ENCODE measurements around the gene TMEM80. TPM values are rescaled to one million over a fixed set of nuclear protein-coding genes. Genes with fewer than 3 reads are reported as not detected.
"Not testable (repeated sequence)": the region's sequence is repeated elsewhere in the genome, so short reads cannot be mapped to it uniquely, and the experiment has no call there.

The TMEM80 gene
- total and polyA plus RNA-seq, 2 of the 4 experiments (the other 2 are of a cell fraction) = 5.6 to 21.7 TPM

- Histone ChIP-seq H3K4me2 (ENCODE audit: low read depth, low read length) (no peak overlapping the region), H4K5ac (ENCODE audit: low read depth, low read length) (no peak overlapping the region), H3K27ac (ENCODE audit: insufficient read depth, low read length) (no peak overlapping the region), H3K18ac (ENCODE audit: low read depth, low read length) (no peak overlapping the region), H2BK15ac (ENCODE audit: low read depth, low read length) (no peak overlapping the region), H4K91ac (ENCODE audit: insufficient read depth, low read depth, low read length) (no peak overlapping the region), H3K9ac (ENCODE audit: low read depth, low read length) (no peak overlapping the region), H3K14ac (replicated peaks; ENCODE audit: low read depth, low read length) (no peak overlapping the region), H3K23ac (ENCODE audit: low read depth, low read length) (no peak overlapping the region), H3K27me3 (ENCODE audit: control insufficient read depth, insufficient read depth, low read length) (no peaks in the 10 kb centered on the region), H4K20me1 (ENCODE audit: insufficient read depth, low read length) (no peaks in the 10 kb centered on the region), H2BK120ac (ENCODE audit: low read depth, low read length) (no peak overlapping the region), H3K36me3 (ENCODE audit: control insufficient read depth, insufficient read depth, low read length) (peaks cover 21% of the 10 kb centered on the region; the same call in 1 of the 2 replicates), H2BK5ac (ENCODE audit: low read depth, low read length, poor library complexity, severe bottlenecking) (no peak overlapping the region), H3K9me1 (ENCODE audit: insufficient read depth, low read length) (no peaks in the 10 kb centered on the region), H3K79me1 (ENCODE audit: low read depth in 1 of 2, low read length in 2 of 2) (no peaks in the 10 kb centered on the region; a peak in 1 of 4 replicates), H3K4ac (ENCODE audit: low read depth, low read length) (no peak overlapping the region), H3K4me1 (ENCODE audit: control insufficient read depth, insufficient read depth, low read length) (peaks cover 3% of the 10 kb centered on the region), H2AK9ac (replicated peaks; ENCODE audit: low read depth, low read length, poor library complexity) (no peak overlapping the region), H2AFZ (replicated peaks; ENCODE audit: low read length, poor library complexity) (no peak overlapping the region), H3K9me3 (ENCODE audit: control insufficient read depth, insufficient read depth, low read length) (no peaks in the 10 kb centered on the region), H2AK5ac (ENCODE audit: low read depth, low read length) (no peak overlapping the region), H2BK20ac (ENCODE audit: low read depth, low read length) (no peak overlapping the region), H3K4me3 (ENCODE audit: insufficient read depth, low read depth, low read length) (no peak overlapping the region), H3K56ac (ENCODE audit: extremely low read depth, insufficient read depth, low read length) (no peak overlapping the region), H4K8ac (ENCODE audit: low read depth in 2 of 2, low read length in 2 of 2) (no peak overlapping the region)
- no peak for TF ChIP-seq BHLHE40 (IDR thresholded peaks at IDR 0.05; ENCODE audit: low read depth, low read length)
- no peak for TF ChIP-seq MXI1 (IDR thresholded peaks at IDR 0.05; ENCODE audit: borderline replicate concordance, low read depth, low read length)
- no peak for TF ChIP-seq SMC3 (IDR thresholded peaks at IDR 0.05; ENCODE audit: low read depth, low read length)
- TF ChIP-seq USF2 (IDR thresholded peaks at IDR 0.05; ENCODE audit: low read depth, low read length) = no peak
- no peak for TF ChIP-seq RAD21 (IDR thresholded peaks at IDR 0.05; ENCODE audit: low read length)
- TF ChIP-seq MAZ (IDR thresholded peaks at IDR 0.05; ENCODE audit: borderline replicate concordance, low read depth, low read length) = no peak
- TF ChIP-seq CEBPB (IDR thresholded peaks at IDR 0.05; ENCODE audit: low read depth, low read length) = no peak
- DNase-seq = peak; percentile 40
- dilution Hi-C loops (cut with HindIII; ENCODE audit: low sequenced_read_pairs, unreplicated experiment) (no loop called here), in situ Hi-C loops (cut with MboI; ENCODE audit: low sequenced_read_pairs) (no loop called here), intact Hi-C loops (cut with micrococcal nuclease) (no loop called here)
- ChIA-PET POLR2A (ENCODE audit: unreplicated experiment) (no interaction called here), CTCF (interaction anchor here (0.6 kb wide), 1 partner anchor 82 kb away, joined by 5 read pairs; no protein-coding TSS in a partner anchor)
- no TSS peak for BruUV-seq (replicated peaks)
- WGBS, 2 experiments (ENCODE audit: extremely low coverage in 2 of 2, insufficient read length in 1 of 2) = 80% methylated on average over 1 of the region's 10 CpGs; no CpG with 5 or more reads in 1 of the 2 experiments
- ATAC-seq (ENCODE audit: low read depth) = peak; percentile 64
These were observed 45.1 kb upstream of the TMEM80 start for GRCh38 chr11:650482-650881.

DNA sequence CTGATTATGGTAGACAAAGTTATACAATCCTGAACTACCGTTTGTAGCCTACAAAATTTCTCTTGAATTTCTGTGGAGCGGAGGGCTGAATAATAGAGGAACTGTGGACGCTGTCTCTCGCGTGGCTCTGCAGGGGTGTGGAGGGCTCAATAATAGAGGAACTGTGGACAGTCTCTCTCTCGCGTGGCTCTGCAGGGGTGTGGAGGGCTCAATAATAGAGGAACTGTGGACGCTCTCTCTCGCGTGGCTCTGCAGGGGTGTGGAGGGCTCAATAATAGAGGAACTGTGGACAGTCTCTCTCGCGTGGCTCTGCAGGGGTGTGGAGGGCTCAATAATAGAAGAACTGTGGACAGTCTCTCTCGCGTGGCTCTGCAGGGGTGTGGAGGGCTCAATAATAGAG lies 42.5 kb upstream of the TMEM80 start:
- H3K4me2 ChIP-seq (ENCODE audit: low read depth, low read length); H3K9me3 ChIP-seq (ENCODE audit: control insufficient read depth, insufficient read depth, low read length); H3K27ac ChIP-seq (ENCODE audit: insufficient read depth, low read length); H2AK9ac ChIP-seq (replicated peaks; ENCODE audit: low read depth, low read length, poor library complexity); H3K18ac ChIP-seq (ENCODE audit: low read depth, low read length); H2BK20ac ChIP-seq (ENCODE audit: low read depth, low read length); H4K91ac ChIP-seq (ENCODE audit: insufficient read depth, low read depth, low read length); H3K14ac ChIP-seq (replicated peaks; ENCODE audit: low read depth, low read length); DNase-seq; H3K4me3 ChIP-seq (ENCODE audit: insufficient read depth, low read depth, low read length); H3K79me1 ChIP-seq (ENCODE audit: low read depth in 1 of 2, low read length in 2 of 2); H4K5ac ChIP-seq (ENCODE audit: low read depth, low read length); ATAC-seq (ENCODE audit: low read depth); H3K9ac ChIP-seq (ENCODE audit: low read depth, low read length); H3K9me1 ChIP-seq (ENCODE audit: insufficient read depth, low read length); H3K4me1 ChIP-seq (ENCODE audit: control insufficient read depth, insufficient read depth, low read length); CTCF ChIA-PET; H2BK15ac ChIP-seq (ENCODE audit: low read depth, low read length); intact Hi-C loops (cut with micrococcal nuclease); in situ Hi-C loops (cut with MboI; ENCODE audit: low sequenced_read_pairs); H4K8ac ChIP-seq (ENCODE audit: low read depth in 2 of 2, low read length in 2 of 2); dilution Hi-C loops (cut with HindIII; ENCODE audit: low sequenced_read_pairs, unreplicated experiment); H3K4ac ChIP-seq (ENCODE audit: low read depth, low read length); H2BK120ac ChIP-seq (ENCODE audit: low read depth, low read length); H2AK5ac ChIP-seq (ENCODE audit: low read depth, low read length); H2AFZ ChIP-seq (replicated peaks; ENCODE audit: low read length, poor library complexity); H3K23ac ChIP-seq (ENCODE audit: low read depth, low read length); BruUV-seq (replicated peaks); H2BK5ac ChIP-seq (ENCODE audit: low read depth, low read length, poor library complexity, severe bottlenecking); POLR2A ChIA-PET (ENCODE audit: unreplicated experiment); H3K56ac ChIP-seq (ENCODE audit: extremely low read depth, insufficient read depth, low read length); H3K27me3 ChIP-seq (ENCODE audit: control insufficient read depth, insufficient read depth, low read length); H4K20me1 ChIP-seq (ENCODE audit: insufficient read depth, low read length): not testable (repeated sequence)
- WGBS, 2 experiments (ENCODE audit: extremely low coverage in 2 of 2, insufficient read length in 1 of 2) = 89% methylated on average over 5 of the region's 14 CpGs; no CpG with 5 or more reads in 1 of the 2 experiments
- peaks cover 21% of the 10 kb centered on the region for H3K36me3 ChIP-seq (ENCODE audit: control insufficient read depth, insufficient read depth, low read length)
